Stimulated activated CD4-positive, alpha-beta T cell treated with anti-CD3 and anti-CD28 coated beads, TNF-alpha, amount 100 ng/mL, for 1 hour (primary cell): ENCODE measurements around the gene IGF2R.
"Not testable (repeated sequence)": the region's sequence is repeated elsewhere in the genome, so short reads cannot be mapped to it uniquely, and the experiment has no call there.

Experiments used
- DNase-seq, 3 donors: peaks; one replicate each; pipeline ENCODE4 v3.0.0-alpha.2; 2020; ENCODE audit warnings: low read depth in 3 of 3, low spot score in 1 of 3

Gene IGF2R

GRCh38 chr6:159996087-159996622, 27.3 kb downstream of the IGF2R start:
- DNase-seq: no peak

- no peak for DNase-seq
Measured at GRCh38 chr6:159996626-159997497, 28.0 kb downstream of the IGF2R start.

- no peak for DNase-seq
Measured at GRCh38 chr6:159997498-159998101, 28.7 kb downstream of the IGF2R start.

GRCh38 chr6:159998538-159998937, 29.7 kb downstream of the IGF2R start:
- DNase-seq: no peak

GRCh38 chr6:159999240-159999671, 30.4 kb downstream of the IGF2R start:
- no peak for DNase-seq

GRCh38 chr6:160000280-160000704, 31.4 kb downstream of the IGF2R start:
- no peak for DNase-seq

- DNase-seq: not testable (repeated sequence)
Measured at GRCh38 chr6:160000893-160001427, 32.1 kb downstream of the IGF2R start.

- DNase-seq: no peak
Measured at GRCh38 chr6:160002882-160003281, 34.0 kb downstream of the IGF2R start.

GRCh38 chr6:160004018-160004417, 35.1 kb downstream of the IGF2R start:
- no peak for DNase-seq

- no peak for DNase-seq
Measured at GRCh38 chr6:160004419-160005175, 35.7 kb downstream of the IGF2R start.

- no peak for DNase-seq
Measured at GRCh38 chr6:160005211-160005610, 36.3 kb downstream of the IGF2R start.

- no peak for DNase-seq
Measured at GRCh38 chr6:160005861-160006540, 37.1 kb downstream of the IGF2R start.

GRCh38 chr6:160007145-160007544, 38.3 kb downstream of the IGF2R start:
- no peak for DNase-seq

GRCh38 chr6:160007611-160008010, 38.7 kb downstream of the IGF2R start:
- DNase-seq: no peak

- no peak for DNase-seq
Measured at GRCh38 chr6:160010067-160010466, 41.2 kb downstream of the IGF2R start.

GRCh38 chr6:160013987-160014868, 45.3 kb downstream of the IGF2R start:
- DNase-seq: no peak

GRCh38 chr6:160014869-160015182, 45.9 kb downstream of the IGF2R start:
- no peak for DNase-seq

GRCh38 chr6:160015778-160016684, 47.1 kb downstream of the IGF2R start:
- DNase-seq: no peak

- no peak for DNase-seq
Measured at GRCh38 chr6:160022101-160022500, 53.2 kb downstream of the IGF2R start.
